T-helper 2 cell treated with Interferon-gamma antibody and Interleukin-4, amounts not matched to agents 5 μg/mL and 100 μg/mL, for 36 hours (primary cell): ENCODE data around the gene DHCR7.
A peak's percentile ranks its signal among the peaks of the same experiment; 100 is the strongest.

Experiments
- DNase-seq: peaks from one replicate; pipeline ENCODE4 v3.0.0; 2021; ENCODE audit warnings: low spot score
- H3K27ac Mint-ChIP-seq: one replicate; pipeline ENCODE4 v1.8.0; 2021; ENCODE audit warnings: mild to moderate bottlenecking, mixed read lengths
- H3K27me3 Mint-ChIP-seq: one replicate; pipeline ENCODE4 v1.8.0; 2021; ENCODE audit warnings: low read depth, mixed read lengths
- H3K36me3 Mint-ChIP-seq: one replicate; pipeline ENCODE4 v1.8.0; 2021; ENCODE audit warnings: low read depth, mixed read lengths
- H3K4me1 Mint-ChIP-seq: one replicate; pipeline ENCODE4 v1.8.0; 2021; ENCODE audit warnings: low read depth, mixed read lengths
- H3K4me3 Mint-ChIP-seq: one replicate; pipeline ENCODE4 v1.8.0; 2022; ENCODE audit warnings: mild to moderate bottlenecking, moderate library complexity, mixed read lengths
- H3K9me3 Mint-ChIP-seq: one replicate; pipeline ENCODE4 v1.8.0; 2021; ENCODE audit warnings: mixed read lengths

The DHCR7 gene

GRCh38 chr11:71443736-71444445 is 4.3 kb downstream of the DHCR7 start:
- H3K27ac Mint-ChIP-seq: no peak overlapping the region
- no peak for DNase-seq
- H3K27me3 Mint-ChIP-seq: no peaks in the 10 kb centered on the region
- H3K4me3 Mint-ChIP-seq: no peak overlapping the region
- H3K4me1 Mint-ChIP-seq: peaks cover 15% of the 10 kb centered on the region
- H3K9me3 Mint-ChIP-seq: peaks cover 9% of the 10 kb centered on the region
- peaks cover 49% of the 10 kb centered on the region for H3K36me3 Mint-ChIP-seq

- Mint-ChIP-seq H3K27me3 (no peaks in the 10 kb centered on the region), H3K4me3 (no peak overlapping the region), H3K9me3 (peaks cover 9% of the 10 kb centered on the region), H3K4me1 (peaks cover 15% of the 10 kb centered on the region), H3K27ac (no peak overlapping the region), H3K36me3 (peaks cover 53% of the 10 kb centered on the region)
- no peak for DNase-seq
Measured at GRCh38 chr11:71442880-71443279, 5.3 kb downstream of the DHCR7 start.

GRCh38 chr11:71442123-71442522 is 6.1 kb downstream of the DHCR7 start:
- H3K9me3 Mint-ChIP-seq: peaks cover 9% of the 10 kb centered on the region
- no peak overlapping the region for H3K4me3 Mint-ChIP-seq
- peaks cover 52% of the 10 kb centered on the region for H3K36me3 Mint-ChIP-seq
- peaks cover 9% of the 10 kb centered on the region for H3K4me1 Mint-ChIP-seq
- DNase-seq: no peak
- H3K27ac Mint-ChIP-seq: peak overlapping the region; percentile 26
- H3K27me3 Mint-ChIP-seq: no peaks in the 10 kb centered on the region

- H3K27ac Mint-ChIP-seq: no peak overlapping the region
- peaks cover 4% of the 10 kb centered on the region for H3K4me1 Mint-ChIP-seq
- no peak overlapping the region for H3K4me3 Mint-ChIP-seq
- H3K9me3 Mint-ChIP-seq: peaks cover 6% of the 10 kb centered on the region
- no peak for DNase-seq
- peaks cover 47% of the 10 kb centered on the region for H3K36me3 Mint-ChIP-seq
- no peaks in the 10 kb centered on the region for H3K27me3 Mint-ChIP-seq
Measured at GRCh38 chr11:71441251-71441650, 6.9 kb downstream of the DHCR7 start.

- DNase-seq: no peak
- Mint-ChIP-seq H3K27ac (no peak overlapping the region), H3K36me3 (peaks cover 38% of the 10 kb centered on the region), H3K4me1 (no peaks in the 10 kb centered on the region), H3K9me3 (no peaks in the 10 kb centered on the region), H3K4me3 (no peak overlapping the region), H3K27me3 (no peaks in the 10 kb centered on the region)
Measured at GRCh38 chr11:71440021-71440755, 8.0 kb downstream of the DHCR7 start.

- Mint-ChIP-seq H3K36me3 (peaks cover 36% of the 10 kb centered on the region), H3K27me3 (no peaks in the 10 kb centered on the region), H3K9me3 (no peaks in the 10 kb centered on the region), H3K27ac (no peak overlapping the region), H3K4me3 (no peak overlapping the region), H3K4me1 (no peaks in the 10 kb centered on the region)
- no peak for DNase-seq
Measured at GRCh38 chr11:71438650-71439049, 9.5 kb downstream of the DHCR7 start.

- Mint-ChIP-seq H3K9me3 (no peaks in the 10 kb centered on the region), H3K27me3 (no peaks in the 10 kb centered on the region), H3K36me3 (peaks cover 31% of the 10 kb centered on the region), H3K4me3 (no peak overlapping the region), H3K4me1 (no peaks in the 10 kb centered on the region), H3K27ac (no peak overlapping the region)
- DNase-seq: no peak
Measured at GRCh38 chr11:71437879-71438278, 10.3 kb downstream of the DHCR7 start.

- H3K4me1 Mint-ChIP-seq: no peaks in the 10 kb centered on the region
- no peak overlapping the region for H3K27ac Mint-ChIP-seq
- H3K9me3 Mint-ChIP-seq: no peaks in the 10 kb centered on the region
- no peak overlapping the region for H3K4me3 Mint-ChIP-seq
- no peaks in the 10 kb centered on the region for H3K27me3 Mint-ChIP-seq
- DNase-seq: no peak
- peaks cover 27% of the 10 kb centered on the region for H3K36me3 Mint-ChIP-seq
Measured at GRCh38 chr11:71437399-71437798, 10.8 kb downstream of the DHCR7 start.

GRCh38 chr11:71436861-71437260 is 11.3 kb downstream of the DHCR7 start:
- no peak overlapping the region for H3K27ac Mint-ChIP-seq
- H3K4me3 Mint-ChIP-seq: no peak overlapping the region
- peaks cover 24% of the 10 kb centered on the region for H3K36me3 Mint-ChIP-seq
- no peak for DNase-seq
- no peaks in the 10 kb centered on the region for H3K9me3 Mint-ChIP-seq
- no peaks in the 10 kb centered on the region for H3K27me3 Mint-ChIP-seq
- no peaks in the 10 kb centered on the region for H3K4me1 Mint-ChIP-seq

GRCh38 chr11:71435278-71435951 is 12.8 kb downstream of the DHCR7 start:
- Mint-ChIP-seq H3K9me3 (no peaks in the 10 kb centered on the region), H3K4me1 (no peaks in the 10 kb centered on the region), H3K36me3 (peaks cover 19% of the 10 kb centered on the region), H3K27ac (no peak overlapping the region), H3K4me3 (no peak overlapping the region), H3K27me3 (no peaks in the 10 kb centered on the region)
- DNase-seq: no peak

- Mint-ChIP-seq H3K27ac (no peak overlapping the region), H3K27me3 (no peaks in the 10 kb centered on the region), H3K36me3 (peaks cover 13% of the 10 kb centered on the region), H3K4me1 (peaks cover 1% of the 10 kb centered on the region), H3K9me3 (no peaks in the 10 kb centered on the region), H3K4me3 (no peak overlapping the region)
- DNase-seq: no peak
Measured at GRCh38 chr11:71434576-71435130, 13.5 kb downstream of the DHCR7 start.

- Mint-ChIP-seq H3K4me1 (peaks cover 4% of the 10 kb centered on the region), H3K9me3 (no peaks in the 10 kb centered on the region), H3K27me3 (no peaks in the 10 kb centered on the region), H3K27ac (no peak overlapping the region), H3K4me3 (no peak overlapping the region), H3K36me3 (peaks cover 13% of the 10 kb centered on the region)
- no peak for DNase-seq
Measured at GRCh38 chr11:71433648-71434450, 14.3 kb downstream of the DHCR7 start.

GRCh38 chr11:71432761-71433647 is 15.2 kb downstream of the DHCR7 start:
- Mint-ChIP-seq H3K27me3 (no peaks in the 10 kb centered on the region), H3K36me3 (peaks cover 8% of the 10 kb centered on the region), H3K4me1 (peaks cover 4% of the 10 kb centered on the region), H3K9me3 (no peaks in the 10 kb centered on the region), H3K27ac (no peak overlapping the region), H3K4me3 (no peak overlapping the region)
- DNase-seq: no peak
